SHP77 treated with DMSO at 0.1 percent for 48 hours (cell line): Measurements from ENCODE around the gene LMNB1.
"Not testable (repeated sequence)": the region's sequence is repeated elsewhere in the genome, so short reads cannot be mapped to it uniquely, and the experiment has no call there.

Experiments
- DNase-seq: peaks from one replicate; lab custom pipeline; 2025; lab: John Stamatoyannopoulos, UW

LMNB1 gene

DNA sequence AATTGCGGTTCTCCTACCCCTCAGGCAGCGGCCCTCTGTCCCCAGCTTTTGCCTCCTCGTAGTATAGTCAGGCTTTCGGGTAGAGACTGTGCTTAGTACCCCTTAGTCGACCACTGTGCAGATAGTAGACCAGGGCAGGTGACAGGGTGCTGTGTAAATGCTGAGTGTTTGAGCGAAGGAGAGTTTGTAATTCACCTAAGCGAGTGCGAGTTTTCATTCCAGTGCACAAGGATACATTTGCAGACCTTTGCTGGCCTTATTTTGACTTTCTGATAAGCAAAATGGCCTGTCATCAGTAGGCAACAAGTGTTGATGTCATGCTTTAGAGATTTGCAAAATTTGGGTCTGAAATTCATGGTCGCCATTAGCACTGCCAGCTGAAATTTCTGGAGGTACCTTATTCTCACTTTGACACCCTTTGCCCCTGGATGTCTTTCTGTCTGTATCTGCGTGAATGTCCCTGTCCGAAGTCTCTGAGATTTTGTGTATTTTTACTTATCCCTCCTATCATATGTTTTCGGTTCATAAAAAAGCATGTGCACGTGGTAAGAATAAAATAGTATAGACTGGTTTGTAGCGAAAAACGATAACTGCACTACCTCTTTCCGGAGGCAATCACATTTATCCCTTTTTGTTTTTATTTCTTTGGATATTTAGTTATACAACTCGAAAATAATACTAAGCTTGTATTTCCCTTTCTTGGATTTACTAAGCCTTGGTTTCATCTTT lies 1.9 kb downstream of the LMNB1 start:
- DNase-seq: no peak

DNA sequence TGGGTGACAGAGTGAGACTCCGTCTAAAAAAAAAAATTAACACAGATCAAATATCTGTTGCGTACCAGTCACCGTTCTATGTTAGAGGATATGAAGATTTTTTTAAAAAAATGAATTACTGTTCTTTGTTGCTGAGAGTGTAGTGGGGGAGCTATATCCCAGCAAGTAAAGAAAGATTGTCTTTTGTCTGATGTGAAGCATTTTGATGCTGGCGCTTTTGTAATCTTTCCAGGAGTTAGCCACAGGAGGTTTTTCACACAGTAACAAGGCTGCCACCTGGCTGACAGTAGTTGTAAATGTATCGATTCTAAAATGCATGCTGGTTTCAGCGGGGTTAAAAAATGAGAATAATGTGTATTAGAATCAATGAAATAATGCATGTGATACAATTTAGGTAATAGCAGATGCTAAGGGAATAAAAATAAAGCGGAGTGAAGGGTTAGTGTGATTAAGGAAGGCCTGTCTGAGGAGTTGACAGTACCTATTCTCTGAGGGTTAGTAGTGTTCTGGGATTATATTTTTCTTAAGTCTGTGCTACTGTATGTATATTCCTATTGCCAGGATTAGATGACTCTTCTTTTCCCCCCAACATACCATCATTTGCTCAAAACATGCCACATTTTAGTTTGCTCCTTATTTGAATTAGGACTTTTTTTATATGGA lies 3.4 kb downstream of the LMNB1 start:
- DNase-seq: no peak

DNA sequence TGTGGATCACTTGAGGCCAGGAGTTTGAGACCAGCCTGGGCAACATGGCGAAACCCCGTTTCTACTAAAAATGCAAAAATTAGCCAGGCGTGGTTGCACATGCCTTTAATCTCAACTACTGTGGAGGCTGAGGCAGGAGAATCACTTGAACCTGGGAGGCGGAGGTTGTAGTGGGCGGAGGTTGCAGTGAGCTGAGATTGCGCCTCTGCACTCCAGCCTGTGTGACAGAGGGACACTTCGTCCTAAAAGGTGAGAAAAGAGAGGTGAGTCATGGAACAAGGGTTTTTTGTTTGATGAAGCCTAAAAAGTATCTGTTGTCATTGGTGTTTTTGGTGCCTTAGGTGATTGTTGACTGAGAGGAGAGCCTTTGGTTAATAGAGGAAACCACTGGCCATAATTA lies 11.5 kb downstream of the LMNB1 start:
- DNase-seq: not testable (repeated sequence)

GRCh38 chr5:126793097-126793496 lies 16.2 kb downstream of the LMNB1 start:
- no peak for DNase-seq

- DNase-seq: not testable (repeated sequence)
Observed at GRCh38 chr5:126793648-126794047, 16.7 kb downstream of the LMNB1 start.

DNA sequence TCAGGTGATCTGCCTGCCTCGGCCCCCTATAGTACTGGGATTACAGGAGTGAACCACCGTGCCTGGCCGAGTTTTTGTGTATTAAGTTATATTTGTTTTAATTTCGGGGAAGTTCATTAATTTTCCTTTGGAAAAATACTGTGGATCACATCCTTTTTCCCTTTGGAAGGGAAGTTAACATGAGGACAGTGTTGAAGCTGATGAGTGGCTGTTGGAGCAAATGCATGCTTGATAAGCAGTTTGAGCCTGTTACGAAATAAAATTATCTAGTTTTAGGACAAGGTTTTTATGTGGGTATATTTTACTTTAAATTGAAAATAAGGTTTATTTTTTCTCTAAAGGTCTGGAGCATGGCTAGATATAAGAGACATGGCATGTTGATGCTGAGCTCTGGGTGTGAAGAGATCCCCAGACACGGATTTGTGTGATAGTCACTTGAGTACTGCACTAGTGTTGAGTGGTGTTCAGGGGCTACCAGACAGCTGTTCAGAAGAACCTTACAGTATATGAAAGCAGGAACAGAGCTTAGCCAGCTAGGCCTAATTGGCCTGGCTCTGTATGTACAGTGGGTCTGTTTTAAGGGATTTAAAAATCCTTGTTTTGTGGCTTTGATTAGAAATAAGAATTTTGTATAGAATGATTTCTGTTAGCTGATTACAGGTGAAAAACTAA lies 17.4 kb downstream of the LMNB1 start:
- no peak for DNase-seq

DNA sequence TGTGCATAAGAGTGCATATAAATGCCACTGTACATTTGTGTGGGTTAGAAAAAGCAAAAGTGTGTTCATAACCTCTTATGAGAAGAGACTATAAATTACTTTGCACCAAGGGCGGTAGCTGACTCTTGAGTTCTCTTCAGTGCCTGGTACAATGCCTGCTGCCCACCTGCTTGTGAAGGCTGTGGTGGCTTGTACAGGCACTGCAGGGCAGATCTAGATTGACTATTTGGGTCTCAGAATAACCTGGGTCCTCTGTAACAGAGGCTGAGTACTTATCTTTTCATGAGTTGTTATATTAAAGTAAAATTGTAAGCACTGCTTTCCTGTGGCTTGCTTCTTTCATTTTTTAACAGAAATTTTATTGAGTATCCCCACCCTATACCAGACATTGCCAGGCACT lies 22.8 kb downstream of the LMNB1 start:
- DNase-seq: no peak

- DNase-seq: no peak
Observed at GRCh38 chr5:126801174-126801991, 24.4 kb downstream of the LMNB1 start.

- no peak for DNase-seq
Observed at GRCh38 chr5:126801992-126802294, 25.0 kb downstream of the LMNB1 start.

- DNase-seq: no peak
Observed at GRCh38 chr5:126805063-126805462, 28.1 kb downstream of the LMNB1 start.

DNA sequence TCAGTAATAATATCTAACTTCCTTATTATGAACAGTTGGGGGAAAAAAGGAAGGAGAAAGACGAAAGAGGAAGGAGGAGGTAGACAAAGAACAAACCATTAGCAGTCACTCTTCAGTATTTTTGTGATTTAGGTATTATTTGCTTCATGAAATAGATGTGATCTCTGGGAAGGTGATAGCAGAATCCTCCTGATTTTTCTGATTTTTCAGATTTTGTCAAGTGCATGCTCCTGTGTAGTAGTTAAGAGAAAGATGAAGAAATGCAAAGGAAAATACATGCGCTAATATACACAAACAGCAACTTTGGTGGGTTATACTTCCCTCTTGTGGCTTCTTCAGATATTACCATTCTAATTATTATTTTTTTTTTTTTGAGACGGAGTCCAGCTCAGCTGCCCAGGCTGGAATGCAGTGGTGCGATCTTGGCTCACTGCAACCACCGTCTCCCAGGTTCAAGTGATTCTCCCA lies 31.6 kb downstream of the LMNB1 start:
- no peak for DNase-seq

- DNase-seq: no peak
Observed at GRCh38 chr5:126809916-126810315, 33.0 kb downstream of the LMNB1 start.

DNA sequence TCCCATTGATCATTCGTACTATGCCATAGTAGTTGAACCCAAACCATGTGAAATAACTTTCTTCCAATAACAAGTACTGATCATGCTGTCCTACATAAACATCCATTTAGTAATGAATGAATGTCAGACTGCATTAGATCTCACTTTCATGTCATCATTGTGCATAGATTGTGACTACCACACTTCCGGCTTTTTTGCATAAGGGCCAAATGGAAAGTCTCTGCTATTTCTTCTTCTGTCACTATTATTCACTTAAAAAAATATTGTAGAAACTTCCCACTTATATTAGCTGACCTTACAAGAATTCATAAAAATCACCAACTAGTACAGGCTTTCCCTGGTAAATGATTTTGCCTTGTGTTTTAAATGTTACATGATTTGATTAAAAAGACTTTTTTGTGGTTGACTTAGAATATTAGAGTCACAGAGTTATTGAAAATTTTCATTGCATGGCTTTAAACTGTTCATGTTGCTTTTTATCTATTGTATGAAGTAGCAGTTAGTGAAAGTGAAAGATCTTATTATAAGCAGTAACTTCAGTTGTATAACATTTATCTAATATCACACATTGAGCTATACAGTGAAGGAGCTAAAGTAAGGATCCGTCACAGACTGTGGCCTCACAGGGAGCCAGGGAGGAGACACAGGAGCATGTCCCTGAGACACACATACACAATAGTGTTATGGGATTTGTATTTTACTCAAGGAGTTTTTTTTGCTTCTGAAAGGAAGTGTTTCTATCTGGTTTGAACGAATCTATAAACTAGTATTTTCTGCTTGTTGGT lies 33.9 kb downstream of the LMNB1 start:
- DNase-seq: no peak

DNA sequence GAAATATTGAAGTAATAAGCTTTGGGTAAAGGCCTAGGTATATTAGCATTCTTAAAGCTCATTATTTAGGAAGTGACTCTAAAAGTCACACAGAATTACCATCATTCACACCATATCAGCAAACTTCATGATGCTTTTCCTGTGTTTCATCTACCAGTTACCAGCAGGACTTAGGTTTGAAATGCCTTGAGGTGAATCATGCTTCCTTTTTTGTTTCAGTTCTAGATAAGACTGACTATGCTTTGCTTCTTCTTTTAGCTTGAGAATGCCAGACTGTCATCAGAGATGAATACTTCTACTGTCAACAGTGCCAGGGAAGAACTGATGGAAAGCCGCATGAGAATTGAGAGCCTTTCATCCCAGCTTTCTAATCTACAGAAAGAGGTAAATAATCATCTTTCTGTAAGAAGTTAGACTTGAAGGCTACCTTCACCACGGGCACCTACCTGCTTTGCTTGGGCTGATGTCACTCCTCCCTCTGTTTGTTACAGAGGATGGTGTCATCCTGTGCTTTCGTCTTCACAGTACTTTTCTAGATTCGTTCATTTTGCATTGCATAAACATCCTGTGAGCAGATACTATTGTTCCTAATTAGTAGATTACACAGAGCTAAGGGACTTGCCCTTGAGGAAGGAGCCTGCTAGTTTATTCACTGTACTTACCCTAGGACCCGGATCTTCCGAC lies 34.7 kb downstream of the LMNB1 start:
- no peak for DNase-seq

DNA sequence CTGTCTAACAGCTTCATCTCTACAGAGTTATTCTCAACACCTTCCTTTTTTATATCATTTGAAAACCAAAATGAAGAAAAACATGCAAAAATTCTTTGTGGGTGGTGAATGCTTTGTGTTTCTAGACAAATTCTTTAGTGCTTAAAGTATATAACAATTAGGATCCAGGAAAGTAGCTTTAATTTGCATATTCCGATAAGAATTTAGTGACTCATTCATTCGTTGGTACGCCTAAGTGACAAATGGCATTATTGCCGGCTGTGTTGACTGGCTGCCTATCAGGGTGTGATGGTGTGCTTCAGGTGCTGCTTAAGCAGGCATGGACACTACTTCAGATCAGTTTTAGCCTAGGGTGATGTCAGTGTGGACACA lies 35.2 kb downstream of the LMNB1 start:
- DNase-seq: no peak

GRCh38 chr5:126813799-126814198 lies 36.9 kb downstream of the LMNB1 start:
- DNase-seq: not testable (repeated sequence)

DNA sequence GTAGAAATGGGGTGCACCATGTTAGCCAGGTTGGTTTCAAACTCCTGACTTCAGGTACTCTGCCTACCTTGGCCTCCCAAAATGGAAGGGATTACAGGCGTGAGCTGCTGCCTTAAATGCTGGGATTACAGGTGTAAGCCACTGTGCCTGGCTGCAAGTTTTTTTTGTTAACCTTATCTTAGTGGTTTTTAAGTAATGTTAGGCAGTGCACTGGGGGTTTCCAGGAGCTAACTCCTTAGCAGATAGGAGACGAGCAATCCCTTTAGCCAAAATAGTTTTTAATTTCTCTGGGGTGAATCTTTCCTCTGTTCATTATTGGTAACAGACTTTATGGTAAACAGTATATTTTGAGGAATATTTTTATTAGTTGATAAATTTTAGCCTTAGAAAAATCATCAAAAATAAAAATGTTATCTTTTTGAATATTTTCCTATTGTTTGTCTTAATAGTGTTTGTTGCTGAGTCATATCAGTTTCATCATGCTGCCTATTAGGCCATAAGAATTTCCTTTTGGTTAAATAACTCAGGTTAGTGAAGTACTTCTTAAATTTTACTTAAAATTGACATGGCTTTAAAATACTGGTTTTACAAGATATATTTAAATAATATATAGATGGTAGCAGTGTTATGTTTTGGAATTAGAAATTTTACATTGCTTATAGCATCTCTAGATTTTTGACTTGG lies 37.9 kb downstream of the LMNB1 start:
- DNase-seq: no peak

DNA sequence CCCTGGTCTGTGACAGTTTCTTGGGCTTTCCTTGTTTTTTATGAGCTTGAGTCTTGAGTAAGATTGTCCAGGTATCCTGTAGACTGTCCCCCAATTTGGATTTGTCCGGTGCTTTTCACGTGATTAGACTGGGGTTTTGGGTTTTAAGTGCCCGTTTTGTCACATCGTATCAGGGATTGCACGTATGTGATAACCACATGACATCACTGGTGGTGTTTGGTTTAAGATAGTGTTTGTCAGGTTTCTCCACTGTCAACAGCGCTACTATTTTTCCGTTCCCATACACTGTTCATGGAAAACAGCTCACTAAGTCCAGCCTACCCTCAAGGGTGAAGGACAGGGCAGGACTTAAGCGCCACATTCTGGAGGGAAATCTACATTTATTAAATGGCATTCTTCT lies 39.7 kb downstream of the LMNB1 start:
- no peak for DNase-seq

DNA sequence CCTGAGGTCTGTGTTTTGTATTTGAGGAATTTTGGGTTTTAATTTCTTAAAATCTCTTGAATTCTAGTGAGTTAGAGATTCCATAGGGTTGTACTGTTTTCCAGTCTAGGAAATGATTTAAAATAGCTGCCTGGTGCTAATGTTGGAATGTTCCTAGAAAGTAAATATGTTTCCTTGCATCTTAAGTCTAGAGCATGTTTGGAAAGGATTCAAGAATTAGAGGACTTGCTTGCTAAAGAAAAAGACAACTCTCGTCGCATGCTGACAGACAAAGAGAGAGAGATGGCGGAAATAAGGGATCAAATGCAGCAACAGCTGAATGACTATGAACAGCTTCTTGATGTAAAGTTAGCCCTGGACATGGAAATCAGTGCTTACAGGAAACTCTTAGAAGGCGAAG lies 41.8 kb downstream of the LMNB1 start:
- no peak for DNase-seq

DNA sequence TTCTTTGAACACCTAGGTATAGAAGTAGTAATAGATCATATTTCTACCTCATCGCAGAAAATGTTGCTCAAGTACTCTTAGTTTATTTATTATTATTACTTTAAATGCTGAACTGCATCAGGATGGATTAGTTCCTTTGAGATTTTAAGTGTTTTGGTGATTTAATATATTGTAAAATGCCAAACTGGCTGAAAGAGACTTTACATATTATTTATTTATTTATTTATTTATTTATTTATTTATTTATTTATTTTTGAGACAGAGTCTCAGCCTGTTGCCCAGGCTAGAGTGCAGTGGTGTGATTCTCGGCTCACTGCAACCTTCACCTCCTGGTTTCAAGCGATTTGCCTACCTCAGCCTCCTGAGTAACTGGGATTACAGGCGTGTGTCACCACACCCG lies 42.3 kb downstream of the LMNB1 start:
- DNase-seq: no peak
